GM18505 (cell line): ENCODE results near the gene EPHA4.

Experiments used
- ATAC-seq: cut with Tn5 transposase; IDR thresholded peaks from one replicate; pipeline ENCODE4 v1.9.1; 2021; ENCODE audit not compliant: unreplicated experiment
- POLR2A ChIP-seq: IDR thresholded peaks from 4 replicates; pipeline ENCODE4 v1.6.1; 2011; ENCODE audit warnings: borderline replicate concordance; ENCODE audit not compliant: insufficient read depth, insufficient read length; ENCODE audit errors: extremely low read depth

The EPHA4 gene

DNA sequence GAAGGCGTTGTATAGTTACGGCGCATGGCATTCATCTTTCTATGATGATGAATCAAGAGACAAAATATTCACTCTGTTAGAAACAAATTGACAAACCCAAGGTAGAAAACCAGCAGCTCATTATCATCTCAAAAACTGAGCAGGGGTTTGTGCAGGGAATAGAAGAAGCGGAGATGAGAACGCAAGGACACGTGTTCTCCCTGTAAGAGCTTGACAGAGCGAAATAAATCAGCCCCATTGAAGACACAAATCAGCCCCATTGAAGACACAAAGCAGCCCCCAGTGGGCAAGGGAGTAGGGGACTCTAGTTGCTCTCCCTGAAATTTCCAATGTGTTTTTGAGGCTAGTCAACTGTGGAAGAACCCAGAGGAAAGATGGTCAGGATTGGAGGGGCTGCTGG, 199.2 kb downstream of the EPHA4 start:
- ATAC-seq, result no peak
- TF ChIP-seq POLR2A, result no peak

DNA sequence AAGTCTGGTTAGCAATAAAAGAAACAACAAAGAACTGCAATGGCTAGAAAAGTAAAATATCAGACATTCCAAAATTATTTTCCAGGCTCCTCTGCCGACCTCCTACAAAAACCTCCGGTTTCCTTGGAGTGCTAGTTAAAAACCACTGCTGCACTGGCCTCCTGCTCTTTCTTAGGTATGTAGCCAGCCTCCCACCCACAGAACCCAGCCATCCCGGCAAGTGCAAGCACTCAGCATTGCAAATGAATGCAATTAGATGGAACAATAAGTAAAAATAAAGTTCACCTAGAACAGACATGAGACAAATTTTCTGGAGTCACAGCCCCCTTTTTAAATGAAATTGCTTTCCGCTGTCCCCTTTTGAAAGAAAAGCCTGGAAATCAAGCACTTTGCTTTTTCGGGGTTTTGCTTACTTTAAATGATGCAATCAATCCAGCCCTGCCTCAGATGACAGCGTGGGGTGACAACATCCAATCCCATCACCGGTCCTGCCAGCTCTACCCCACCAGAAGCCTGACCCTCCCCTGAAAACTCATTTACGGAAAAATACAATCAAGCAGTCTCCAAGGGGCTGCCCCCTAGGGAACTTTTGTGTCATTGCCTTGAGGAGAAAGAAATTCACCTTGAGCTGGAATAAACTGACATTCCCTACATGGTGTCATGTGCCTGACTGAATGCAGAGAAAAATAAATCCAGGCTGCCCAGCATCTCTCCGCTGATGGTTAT, 199.8 kb downstream of the EPHA4 start:
- TF ChIP-seq POLR2A, result no peak
- ATAC-seq, result no peak

DNA sequence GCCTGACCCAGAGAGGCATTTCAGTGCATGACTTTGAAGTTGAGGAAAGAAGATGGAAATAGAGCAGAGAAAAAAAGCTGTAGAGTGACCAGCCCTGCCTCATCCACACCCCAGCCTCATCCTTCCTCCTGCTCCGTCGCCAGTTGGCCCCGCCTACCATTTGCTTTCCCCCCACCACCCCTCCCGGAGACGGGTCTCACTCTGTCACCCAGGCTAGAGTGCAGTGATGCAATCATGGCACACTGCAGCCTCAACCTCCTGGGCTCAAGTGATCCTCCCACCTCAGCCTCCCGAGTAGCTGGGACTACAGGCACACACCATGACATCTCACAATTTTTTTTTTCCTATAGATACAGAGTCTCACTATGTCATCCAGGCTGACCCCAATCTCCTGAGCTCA, 200.8 kb downstream of the EPHA4 start:
- TF ChIP-seq POLR2A, result no peak
- ATAC-seq, result no peak

DNA sequence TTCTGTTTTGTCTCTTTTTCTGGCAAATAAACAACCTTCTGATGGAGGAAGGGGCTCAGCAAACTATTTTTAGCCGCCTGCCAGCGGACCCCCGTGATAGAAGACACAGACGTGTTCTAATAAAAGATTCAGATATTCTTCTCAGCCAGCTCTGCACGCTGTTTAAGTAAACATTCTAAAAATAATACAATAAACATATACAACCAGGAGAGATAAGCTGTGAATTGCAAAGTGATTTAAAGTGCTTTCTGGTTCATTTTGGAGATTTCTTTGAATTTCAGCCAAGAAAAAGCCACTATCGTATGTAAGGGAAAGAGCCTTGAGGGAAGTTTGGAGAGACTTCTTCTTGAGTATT, 201.3 kb downstream of the EPHA4 start:
- TF ChIP-seq POLR2A, result no peak
- no peak for ATAC-seq

DNA sequence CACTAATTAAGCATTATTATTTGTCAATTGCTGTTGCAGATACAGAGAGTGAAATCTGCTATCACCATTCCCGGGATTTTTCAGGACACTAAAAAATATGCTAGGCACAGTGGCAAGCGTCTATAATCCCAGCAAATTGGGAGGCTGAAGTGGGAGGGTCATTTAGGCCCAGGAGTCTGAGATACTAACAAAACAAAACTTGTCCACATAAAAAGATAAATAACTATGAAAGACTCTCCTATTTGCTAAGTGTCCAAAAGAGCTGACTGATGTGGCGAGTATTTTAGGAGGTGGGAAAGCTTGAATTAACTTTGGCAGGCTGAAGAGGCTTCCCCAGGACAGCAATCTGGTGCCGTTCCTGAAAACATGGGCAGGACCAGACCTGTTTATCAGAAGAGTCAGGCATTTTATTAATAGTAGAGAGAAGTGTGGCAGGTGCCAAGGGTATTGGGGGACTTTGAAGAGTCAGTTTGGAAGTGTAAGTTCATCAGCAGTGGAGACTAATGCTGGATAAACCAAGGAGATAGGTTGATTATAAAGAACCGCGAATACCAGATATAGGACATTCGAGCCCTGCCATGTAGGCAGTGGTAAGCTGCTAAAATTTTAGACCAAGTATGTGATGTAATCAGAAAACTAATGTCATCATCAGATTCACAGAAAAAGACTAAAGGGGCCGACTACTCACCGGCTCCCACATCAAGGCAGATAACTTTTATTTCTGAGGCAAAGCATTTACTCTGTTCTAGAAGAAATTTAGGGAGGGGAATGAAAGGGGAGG, 201.8 kb downstream of the EPHA4 start:
- TF ChIP-seq POLR2A, result no peak

More for the DNA sequence above, 201.8 kb downstream of the EPHA4 start:
- ATAC-seq, result no peak
